ENCODE measurements around the gene ST8SIA3. TPM values are rescaled to one million over a fixed set of nuclear protein-coding genes. Genes with fewer than 3 reads are reported as not detected.
"Not testable (repeated sequence)": the region's sequence is repeated elsewhere in the genome, so short reads cannot be mapped to it uniquely, and the experiment has no call there.

Gene ST8SIA3
- total and polyA plus RNA-seq, 3 experiments from 2014 or later: not detected

DNA sequence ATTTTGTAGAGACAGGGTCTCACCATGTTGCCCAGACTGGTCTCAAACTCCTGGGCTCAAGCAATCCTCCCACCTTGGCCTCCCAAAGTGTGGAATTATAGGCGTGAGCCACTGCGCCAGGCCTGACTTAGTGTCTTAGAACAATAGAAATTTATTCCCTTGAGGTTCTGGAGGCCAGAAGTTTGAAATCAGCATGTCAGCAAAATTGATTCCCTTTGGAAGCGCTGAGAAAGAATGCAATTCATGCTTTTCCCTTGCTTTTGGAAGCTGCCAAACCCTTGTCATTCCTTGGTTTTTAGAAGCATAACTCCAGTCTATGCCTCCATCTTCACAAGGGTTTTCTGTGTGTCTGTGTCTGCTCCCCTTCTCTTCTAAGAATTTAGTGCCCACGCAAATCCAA lies 20.7 kb downstream of the ST8SIA3 start:
- H3K36me3 Mint-ChIP-seq: no peaks in the 10 kb centered on the region

DNA sequence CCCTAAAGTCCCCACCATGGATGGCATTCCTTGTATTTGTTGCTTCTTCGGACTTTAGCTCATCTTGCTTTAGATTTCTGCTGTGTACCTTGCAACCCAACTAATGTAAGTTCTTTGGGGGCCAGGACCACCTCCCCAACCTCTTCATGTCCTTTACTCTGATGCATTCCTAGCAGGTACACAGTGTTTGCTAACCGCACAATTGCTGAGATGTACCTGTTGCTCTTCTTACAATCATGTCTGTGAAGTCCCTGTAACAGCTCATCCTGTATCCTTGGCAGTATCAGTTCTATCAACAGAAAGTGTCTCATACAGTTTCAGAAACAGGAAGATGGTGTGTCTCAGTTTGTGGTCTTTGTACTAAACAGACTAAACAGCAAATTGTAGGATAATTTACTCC lies 24.1 kb downstream of the ST8SIA3 start:
- H3K9me3 ChIP-seq (ENCODE audit: low read length): no peaks in the 10 kb centered on the region
- no peak overlapping the region for H3K4me3 Mint-ChIP-seq
- H3K36me3 Mint-ChIP-seq: no peaks in the 10 kb centered on the region
- no peak for DNase-seq
- peaks cover 0 to 5% (median 0%) of the 10 kb centered on the region in 5 donors for H3K9me3 Mint-ChIP-seq
- no peaks in the 10 kb centered on the region for H3K36me3 ChIP-seq (ENCODE audit: insufficient read depth, low read length)
- CTCF ChIA-PET: no interaction called here
- H3K27me3 ChIP-seq (ENCODE audit: insufficient read depth, low read length, poor library complexity, severe bottlenecking): no peaks in the 10 kb centered on the region
- H3K4me1 Mint-ChIP-seq: no peaks in the 10 kb centered on the region
- no peak overlapping the region for H3K27ac Mint-ChIP-seq
- POLR2A ChIA-PET: no interaction called here
- no peak overlapping the region for H3K4me3 ChIP-seq (ENCODE audit: low read length)
- H3K27me3 Mint-ChIP-seq: peaks cover 11 to 23% of the 10 kb centered on the region in 2 donors
- no peak overlapping the region for H3K27ac ChIP-seq (ENCODE audit: low read depth, low read length)
- no peaks in the 10 kb centered on the region for H3K4me1 ChIP-seq (ENCODE audit: insufficient read depth, low read length)

More for the DNA sequence above, 20.7 kb downstream of the ST8SIA3 start:
- CTCF ChIA-PET: no interaction called here
- no peak for DNase-seq
- Histone ChIP-seq H3K27ac (ENCODE audit: low read depth, low read length) (no peak overlapping the region), H3K27me3 (ENCODE audit: insufficient read depth, low read length, poor library complexity, severe bottlenecking) (no peaks in the 10 kb centered on the region), H3K4me1 (ENCODE audit: insufficient read depth, low read length) (no peaks in the 10 kb centered on the region), H3K36me3 (ENCODE audit: insufficient read depth, low read length) (no peaks in the 10 kb centered on the region), H3K9me3 (ENCODE audit: low read length) (no peaks in the 10 kb centered on the region), H3K4me3 (ENCODE audit: low read length) (no peak overlapping the region)
- Mint-ChIP-seq H3K9me3 (peaks cover 0 to 2% (median 0%) of the 10 kb centered on the region in 5 donors), H3K27me3 (peaks cover 11 to 16% of the 10 kb centered on the region in 2 donors), H3K27ac (no peak overlapping the region), H3K4me3 (no peak overlapping the region), H3K4me1 (no peaks in the 10 kb centered on the region)
- POLR2A ChIA-PET: no interaction called here

- no peak overlapping the region for H3K4me3 Mint-ChIP-seq
- POLR2A ChIA-PET: no interaction called here
- no peak overlapping the region for H3K27ac Mint-ChIP-seq
- peaks cover 6 to 21% of the 10 kb centered on the region in 2 donors for H3K27me3 Mint-ChIP-seq
- H3K4me1 Mint-ChIP-seq: no peaks in the 10 kb centered on the region
- peaks cover 2 to 10% (median 4%) of the 10 kb centered on the region in 5 donors for H3K9me3 Mint-ChIP-seq
- Histone ChIP-seq H3K27me3 (ENCODE audit: insufficient read depth, low read length, poor library complexity, severe bottlenecking) (no peaks in the 10 kb centered on the region), H3K9me3 (ENCODE audit: low read length) (no peaks in the 10 kb centered on the region), H3K36me3 (ENCODE audit: insufficient read depth, low read length) (no peaks in the 10 kb centered on the region), H3K4me1 (ENCODE audit: insufficient read depth, low read length) (no peaks in the 10 kb centered on the region), H3K4me3 (ENCODE audit: low read length) (no peak overlapping the region), H3K27ac (ENCODE audit: low read depth, low read length) (no peak overlapping the region)
- CTCF ChIA-PET: no interaction called here
- no peak for DNase-seq
- H3K36me3 Mint-ChIP-seq: no peaks in the 10 kb centered on the region
Measured at GRCh38 chr18:57389271-57389670, 36.9 kb downstream of the ST8SIA3 start.

- no peaks in the 10 kb centered on the region for H3K36me3 Mint-ChIP-seq
- Histone ChIP-seq H3K4me3 (ENCODE audit: low read length) (no peak overlapping the region), H3K27me3 (ENCODE audit: insufficient read depth, low read length, poor library complexity, severe bottlenecking) (no peaks in the 10 kb centered on the region), H3K9me3 (ENCODE audit: low read length) (no peaks in the 10 kb centered on the region), H3K4me1 (ENCODE audit: insufficient read depth, low read length) (no peaks in the 10 kb centered on the region), H3K36me3 (ENCODE audit: insufficient read depth, low read length) (no peaks in the 10 kb centered on the region), H3K27ac (ENCODE audit: low read depth, low read length) (no peak overlapping the region)
- H3K4me1 Mint-ChIP-seq: no peaks in the 10 kb centered on the region
- no peak overlapping the region for H3K4me3 Mint-ChIP-seq
- no peak overlapping the region for H3K27ac Mint-ChIP-seq
- no peak for DNase-seq
- H3K27me3 Mint-ChIP-seq: peaks cover 7 to 21% of the 10 kb centered on the region in 2 donors
- peaks cover 4 to 10% (median 7%) of the 10 kb centered on the region in 5 donors for H3K9me3 Mint-ChIP-seq
- ChIA-PET CTCF (no interaction called here), POLR2A (no interaction called here)
Measured at GRCh38 chr18:57390044-57390443, 37.7 kb downstream of the ST8SIA3 start.

- H3K4me3 Mint-ChIP-seq, POLR2A ChIA-PET, CTCF ChIA-PET: not testable (repeated sequence)
Measured at GRCh38 chr18:57394749-57395148, 42.4 kb downstream of the ST8SIA3 start.

GRCh38 chr18:57396831-57397230 lies 44.5 kb downstream of the ST8SIA3 start:
- H3K36me3 Mint-ChIP-seq; H3K9me3 ChIP-seq (ENCODE audit: low read length); H3K27me3 Mint-ChIP-seq; CTCF ChIA-PET; H3K4me1 ChIP-seq (ENCODE audit: insufficient read depth, low read length); H3K27ac ChIP-seq (ENCODE audit: low read depth, low read length); H3K4me3 Mint-ChIP-seq; DNase-seq; H3K4me3 ChIP-seq (ENCODE audit: low read length); H3K27ac Mint-ChIP-seq; POLR2A ChIA-PET; H3K27me3 ChIP-seq (ENCODE audit: insufficient read depth, low read length, poor library complexity, severe bottlenecking); H3K4me1 Mint-ChIP-seq; H3K36me3 ChIP-seq (ENCODE audit: insufficient read depth, low read length): not testable (repeated sequence)
- H3K9me3 Mint-ChIP-seq: peaks cover 3 to 14% (median 5%) of the 10 kb centered on the region in 5 donors

More at GRCh38 chr18:57394749-57395148, 42.4 kb downstream of the ST8SIA3 start:
- not testable (repeated sequence) for H3K36me3 Mint-ChIP-seq; DNase-seq; H3K4me3 ChIP-seq (ENCODE audit: low read length); H3K27ac ChIP-seq (ENCODE audit: low read depth, low read length); H3K4me1 ChIP-seq (ENCODE audit: insufficient read depth, low read length); H3K9me3 ChIP-seq (ENCODE audit: low read length); H3K36me3 ChIP-seq (ENCODE audit: insufficient read depth, low read length); H3K27me3 Mint-ChIP-seq; H3K27ac Mint-ChIP-seq; H3K27me3 ChIP-seq (ENCODE audit: insufficient read depth, low read length, poor library complexity, severe bottlenecking); H3K4me1 Mint-ChIP-seq
- peaks cover 3 to 14% (median 10%) of the 10 kb centered on the region in 5 donors for H3K9me3 Mint-ChIP-seq

DNA sequence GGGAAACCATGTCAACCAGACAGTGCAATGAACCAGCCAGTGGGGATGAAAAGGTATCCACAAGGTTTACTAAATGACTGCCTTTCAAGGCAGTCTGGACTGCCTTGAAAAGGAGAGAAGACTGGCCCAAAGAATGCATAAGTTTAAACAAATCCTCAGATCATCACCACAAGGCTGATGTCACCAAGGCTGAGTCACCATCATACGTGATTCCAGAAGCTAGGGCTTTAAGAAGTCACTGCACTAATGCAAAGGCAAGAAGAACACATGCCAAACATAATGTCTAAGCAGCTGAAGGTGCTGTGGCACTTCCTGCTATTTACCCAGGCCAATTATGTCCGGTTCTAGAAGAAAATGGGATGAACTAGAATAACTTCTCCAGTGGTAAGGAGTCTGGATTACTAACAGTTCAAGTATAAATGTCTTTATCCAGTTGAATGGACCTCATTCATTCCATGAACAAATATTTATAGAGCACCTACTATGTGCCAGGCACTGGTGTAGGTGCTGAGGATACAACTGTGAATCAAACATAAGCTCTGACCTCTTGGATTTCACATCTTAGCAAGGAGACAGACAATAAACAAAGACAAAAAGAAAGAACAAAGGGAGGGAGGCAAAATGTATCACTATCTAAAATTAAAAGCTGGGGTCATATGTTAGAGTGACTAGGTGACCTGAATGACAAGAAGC lies 45.2 kb downstream of the ST8SIA3 start:
- H3K36me3 ChIP-seq (ENCODE audit: insufficient read depth, low read length): no peaks in the 10 kb centered on the region
- no peaks in the 10 kb centered on the region for H3K27me3 ChIP-seq (ENCODE audit: insufficient read depth, low read length, poor library complexity, severe bottlenecking)
- no peaks in the 10 kb centered on the region for H3K36me3 Mint-ChIP-seq
- no peaks in the 10 kb centered on the region for H3K4me1 ChIP-seq (ENCODE audit: insufficient read depth, low read length)
- H3K27me3 Mint-ChIP-seq: peaks cover 0 to 5% of the 10 kb centered on the region in 2 donors
- no peaks in the 10 kb centered on the region for H3K4me1 Mint-ChIP-seq
- no peak overlapping the region for H3K4me3 Mint-ChIP-seq
- H3K9me3 ChIP-seq (ENCODE audit: low read length): no peaks in the 10 kb centered on the region
- no peak overlapping the region for H3K4me3 ChIP-seq (ENCODE audit: low read length)
- H3K27ac Mint-ChIP-seq: no peak overlapping the region
- H3K27ac ChIP-seq (ENCODE audit: low read depth, low read length): no peak overlapping the region
- no peak for DNase-seq
- peaks cover 3 to 14% (median 5%) of the 10 kb centered on the region in 5 donors for H3K9me3 Mint-ChIP-seq
- ChIA-PET POLR2A (no interaction called here), CTCF (no interaction called here)

DNA sequence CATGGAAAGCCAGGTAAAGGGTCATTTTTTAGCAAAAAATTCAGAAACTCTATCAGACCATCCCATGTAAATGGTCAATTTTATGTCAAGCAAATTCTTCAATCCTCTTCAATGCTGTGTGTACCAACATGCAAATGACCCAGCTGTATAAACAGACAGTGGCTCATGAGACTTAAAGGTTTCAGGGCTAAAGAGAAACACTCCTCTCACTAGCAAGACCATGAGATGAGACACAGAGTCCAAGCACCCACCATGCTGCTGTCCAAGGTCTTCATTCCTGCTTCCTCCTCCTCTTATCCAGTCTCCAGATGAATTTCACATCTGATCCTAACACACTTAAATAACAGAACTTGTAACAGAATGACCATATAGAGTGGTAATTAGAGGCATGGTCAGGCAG lies 52.0 kb downstream of the ST8SIA3 start:
- ChIA-PET CTCF (no interaction called here), POLR2A (no interaction called here)
- Mint-ChIP-seq H3K9me3 (peaks cover 0 to 6% (median 3%) of the 10 kb centered on the region in 5 donors), H3K36me3 (no peaks in the 10 kb centered on the region), H3K4me3 (no peak overlapping the region), H3K27ac (no peak overlapping the region), H3K27me3 (peaks cover 2 to 12% of the 10 kb centered on the region in 2 donors), H3K4me1 (no peaks in the 10 kb centered on the region)
- no peak overlapping the region for H3K27ac ChIP-seq (ENCODE audit: low read depth, low read length)
- no peaks in the 10 kb centered on the region for H3K4me1 ChIP-seq (ENCODE audit: insufficient read depth, low read length)
- H3K27me3 ChIP-seq (ENCODE audit: insufficient read depth, low read length, poor library complexity, severe bottlenecking): no peaks in the 10 kb centered on the region
- no peak for DNase-seq
- no peaks in the 10 kb centered on the region for H3K9me3 ChIP-seq (ENCODE audit: low read length)
- H3K4me3 ChIP-seq (ENCODE audit: low read length): no peak overlapping the region
- H3K36me3 ChIP-seq (ENCODE audit: insufficient read depth, low read length): no peaks in the 10 kb centered on the region

All from CD8-positive, alpha-beta memory T cell (primary cell).